ENCODE results near the gene KAT6B.

DNA sequence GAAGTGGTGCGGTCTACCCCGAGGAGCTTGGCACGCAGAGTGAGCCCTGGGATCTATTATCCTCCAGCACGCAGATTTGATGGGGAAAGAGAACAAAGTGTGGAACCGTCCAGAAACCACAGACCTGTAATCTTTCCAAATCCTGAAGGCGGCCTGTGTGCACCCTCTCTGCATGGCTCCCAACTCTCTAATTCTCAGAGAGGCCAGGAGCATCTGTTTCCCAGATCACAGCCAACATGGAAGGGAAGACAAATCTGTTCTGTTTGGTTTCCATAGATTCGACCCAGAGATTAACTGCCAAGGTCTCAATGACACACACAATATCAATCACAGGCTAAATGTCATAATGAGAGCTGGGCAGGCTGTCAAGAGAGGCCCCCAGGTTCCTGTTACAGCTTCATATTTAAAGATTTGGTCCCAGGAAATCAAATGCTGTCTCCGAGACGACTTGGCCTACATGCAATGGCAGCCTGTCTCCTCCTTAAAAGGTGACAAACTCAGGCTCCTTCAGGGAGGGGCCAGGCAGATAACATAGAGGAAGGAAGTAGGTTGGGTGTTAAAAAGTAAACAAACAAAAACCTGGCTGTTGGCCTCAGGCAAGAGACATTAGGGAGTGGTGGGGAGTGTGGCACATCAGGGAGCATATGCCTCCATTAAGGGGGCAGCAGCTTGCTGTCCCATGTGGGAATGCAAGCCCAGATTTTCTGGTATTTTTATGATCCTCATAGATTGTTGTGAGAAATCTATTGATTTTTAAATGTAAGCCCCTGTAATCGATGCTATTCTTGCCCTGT lies 236.3 kb downstream of the KAT6B start:
- TF ChIP-seq CTCF (IDR thresholded peaks at IDR 0.05): no peak
- no peak for TF ChIP-seq POLR2A (IDR thresholded peaks at IDR 0.05)

Data from stomach (tissue), 4 donors.